Endothelial cell (in vitro differentiated cells): ENCODE measurements around the gene ACTG2. TPM values are rescaled to one million over a fixed set of nuclear protein-coding genes. Genes with fewer than 3 reads are reported as not detected.

Experiments used
- DNase-seq: peaks from one replicate; pipeline ENCODE4 v3.0.0; 2021; ENCODE audit warnings: low spot score
- H3K27ac Mint-ChIP-seq: one replicate; pipeline ENCODE4 v1.8.0; 2021; ENCODE audit warnings: mixed read lengths, inconsistent platforms; ENCODE audit not compliant: unreplicated experiment
- H3K27me3 Mint-ChIP-seq: one replicate; pipeline ENCODE4 v1.8.0; 2021; ENCODE audit warnings: mild to moderate bottlenecking, moderate library complexity, mixed read lengths, inconsistent platforms; ENCODE audit not compliant: unreplicated experiment
- H3K36me3 Mint-ChIP-seq: one replicate; pipeline ENCODE4 v1.8.0; 2021; ENCODE audit warnings: mild to moderate bottlenecking, low read depth, mixed read lengths, inconsistent platforms; ENCODE audit not compliant: unreplicated experiment
- H3K4me1 Mint-ChIP-seq: one replicate; pipeline ENCODE4 v1.8.0; 2021; ENCODE audit warnings: mild to moderate bottlenecking, mixed read lengths, inconsistent platforms; ENCODE audit not compliant: unreplicated experiment
- H3K4me3 Mint-ChIP-seq: one replicate; pipeline ENCODE4 v1.8.0; 2021; ENCODE audit warnings: mild to moderate bottlenecking, mixed read lengths, inconsistent platforms; ENCODE audit not compliant: unreplicated experiment
- H3K9me3 Mint-ChIP-seq: one replicate; pipeline ENCODE4 v1.8.0; 2021; ENCODE audit warnings: mixed read lengths, inconsistent platforms; ENCODE audit not compliant: unreplicated experiment
- CTCF ChIP-seq: fragments of 200-600 bp; sonication (generic); IDR thresholded peaks from one replicate; pipeline ENCODE4 v1.5.0; 2021; ENCODE audit warnings: antibody characterized with exemption; ENCODE audit not compliant: unreplicated experiment
- total RNA-seq: library from RNA; stranded (reverse); fragmentation: NEBNext Ultra II Directional; extraction: Animal tissue kit (Norgen Biotek cat#: 25700); gene quantifications from one replicate; pipeline ENCODE4 v1.2.1, GENCODE V29; 2021; ENCODE audit not compliant: unreplicated experiment

The ACTG2 gene
- total RNA-seq, 1 donor from 2014 or later, result 8.3 TPM

GRCh38 chr2:73913414-73914054 lies 20.7 kb downstream of the ACTG2 start:
- TF ChIP-seq CTCF, result no peak
- no peaks in the 10 kb centered on the region for H3K9me3 Mint-ChIP-seq
- no peak overlapping the region for H3K4me3 Mint-ChIP-seq
- no peak for DNase-seq
- H3K36me3 Mint-ChIP-seq, result no peaks in the 10 kb centered on the region
- no peaks in the 10 kb centered on the region for H3K27me3 Mint-ChIP-seq
- peaks cover 6% of the 10 kb centered on the region for H3K4me1 Mint-ChIP-seq
- H3K27ac Mint-ChIP-seq, result no peak overlapping the region

GRCh38 chr2:73914667-73915066 lies 21.9 kb downstream of the ACTG2 start:
- Mint-ChIP-seq H3K9me3 (no peaks in the 10 kb centered on the region), H3K36me3 (no peaks in the 10 kb centered on the region)

GRCh38 chr2:73915437-73915993 lies 22.7 kb downstream of the ACTG2 start:
- H3K4me1 Mint-ChIP-seq, result peaks cover 6% of the 10 kb centered on the region

More at GRCh38 chr2:73914667-73915066, 21.9 kb downstream of the ACTG2 start:
- TF ChIP-seq CTCF, result no peak
- no peak overlapping the region for H3K4me3 Mint-ChIP-seq
- peaks cover 4% of the 10 kb centered on the region for H3K27me3 Mint-ChIP-seq
- H3K27ac Mint-ChIP-seq, result no peak overlapping the region
- DNase-seq, result no peak
- H3K4me1 Mint-ChIP-seq, result peaks cover 6% of the 10 kb centered on the region

GRCh38 chr2:73916666-73917065 lies 23.9 kb downstream of the ACTG2 start:
- Mint-ChIP-seq H3K9me3 (no peaks in the 10 kb centered on the region), H3K4me1 (peaks cover 12% of the 10 kb centered on the region), H3K27ac (no peak overlapping the region), H3K27me3 (peaks cover 4% of the 10 kb centered on the region), H3K36me3 (no peaks in the 10 kb centered on the region), H3K4me3 (no peak overlapping the region)
- DNase-seq, result no peak
- TF ChIP-seq CTCF, result no peak

More at GRCh38 chr2:73915437-73915993, 22.7 kb downstream of the ACTG2 start:
- no peak overlapping the region for H3K27ac Mint-ChIP-seq
- H3K36me3 Mint-ChIP-seq, result no peaks in the 10 kb centered on the region
- H3K4me3 Mint-ChIP-seq, result no peak overlapping the region
- H3K27me3 Mint-ChIP-seq, result peaks cover 4% of the 10 kb centered on the region
- no peak for TF ChIP-seq CTCF
- DNase-seq, result no peak
- no peaks in the 10 kb centered on the region for H3K9me3 Mint-ChIP-seq

- Mint-ChIP-seq H3K27me3 (peaks cover 5% of the 10 kb centered on the region), H3K9me3 (no peaks in the 10 kb centered on the region), H3K4me3 (no peak overlapping the region), H3K36me3 (no peaks in the 10 kb centered on the region), H3K27ac (no peak overlapping the region), H3K4me1 (peaks cover 12% of the 10 kb centered on the region)
- TF ChIP-seq CTCF, result no peak
- no peak for DNase-seq
These were observed 24.5 kb downstream of the ACTG2 start for GRCh38 chr2:73917296-73917695.
